NB4 (cell line): Measurements from ENCODE around the gene STEAP4.

Experiments
- MYC ChIP-seq: IDR thresholded peaks from 2 replicates; pipeline ENCODE4 v1.6.1; 2011; ENCODE audit warnings: low read depth, low read length
- POLR2A ChIP-seq: IDR thresholded peaks from 2 replicates; pipeline ENCODE4 v1.6.1; 2011; ENCODE audit warnings: mild to moderate bottlenecking; ENCODE audit not compliant: insufficient read length; ENCODE audit errors: extremely low read depth
- TF ChIP-seq, protein P1 (sequence below): IDR thresholded peaks from one replicate; pipeline ENCODE4 v1.5.1; 2012; ENCODE audit warnings: low read depth, low read length
- TF ChIP-seq, protein P2 (sequence below): IDR thresholded peaks from 2 replicates; pipeline ENCODE4 v1.6.1; 2011; ENCODE audit warnings: low read depth, low read length

DNA sequence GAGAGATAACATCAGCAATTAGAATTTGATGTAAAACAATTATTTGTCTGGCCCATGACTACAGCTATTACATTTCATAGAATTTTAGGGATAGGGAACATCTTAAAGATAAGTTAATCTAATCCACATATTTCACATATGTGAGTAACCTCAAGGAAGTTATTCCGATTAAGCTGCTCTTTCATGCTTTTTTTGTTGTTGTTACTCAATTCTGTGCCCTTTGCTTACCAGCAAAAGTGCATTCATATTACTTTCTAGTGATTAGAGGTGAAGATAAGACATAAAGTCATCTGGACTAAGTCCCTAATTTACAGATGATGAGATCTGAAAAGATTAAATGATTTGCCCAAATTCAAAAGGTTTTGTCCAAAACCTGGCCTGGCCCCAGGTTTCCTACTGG lies 46.0 kb downstream of the STEAP4 start:
- TF ChIP-seq, protein P1, sequence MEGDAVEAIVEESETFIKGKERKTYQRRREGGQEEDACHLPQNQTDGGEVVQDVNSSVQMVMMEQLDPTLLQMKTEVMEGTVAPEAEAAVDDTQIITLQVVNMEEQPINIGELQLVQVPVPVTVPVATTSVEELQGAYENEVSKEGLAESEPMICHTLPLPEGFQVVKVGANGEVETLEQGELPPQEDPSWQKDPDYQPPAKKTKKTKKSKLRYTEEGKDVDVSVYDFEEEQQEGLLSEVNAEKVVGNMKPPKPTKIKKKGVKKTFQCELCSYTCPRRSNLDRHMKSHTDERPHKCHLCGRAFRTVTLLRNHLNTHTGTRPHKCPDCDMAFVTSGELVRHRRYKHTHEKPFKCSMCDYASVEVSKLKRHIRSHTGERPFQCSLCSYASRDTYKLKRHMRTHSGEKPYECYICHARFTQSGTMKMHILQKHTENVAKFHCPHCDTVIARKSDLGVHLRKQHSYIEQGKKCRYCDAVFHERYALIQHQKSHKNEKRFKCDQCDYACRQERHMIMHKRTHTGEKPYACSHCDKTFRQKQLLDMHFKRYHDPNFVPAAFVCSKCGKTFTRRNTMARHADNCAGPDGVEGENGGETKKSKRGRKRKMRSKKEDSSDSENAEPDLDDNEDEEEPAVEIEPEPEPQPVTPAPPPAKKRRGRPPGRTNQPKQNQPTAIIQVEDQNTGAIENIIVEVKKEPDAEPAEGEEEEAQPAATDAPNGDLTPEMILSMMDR = no peak
- no peak for TF ChIP-seq POLR2A
- no peak for TF ChIP-seq MYC
- TF ChIP-seq, protein P2, sequence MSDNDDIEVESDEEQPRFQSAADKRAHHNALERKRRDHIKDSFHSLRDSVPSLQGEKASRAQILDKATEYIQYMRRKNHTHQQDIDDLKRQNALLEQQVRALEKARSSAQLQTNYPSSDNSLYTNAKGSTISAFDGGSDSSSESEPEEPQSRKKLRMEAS = no peak
